GM19239 (cell line): ENCODE measurements around the gene FAHD1.
"Not testable (repeated sequence)": the region's sequence is repeated elsewhere in the genome, so short reads cannot be mapped to it uniquely, and the experiment has no call there.

Experiments
- DNase-seq: peaks from one replicate; pipeline ENCODE4 v3.0.0; 2011; ENCODE audit warnings: low spot score; ENCODE audit not compliant: insufficient read length
- FAIRE-seq: peaks from 2 replicates; lab custom pipeline; 2011; peaks lifted over from hg19 to GRCh38; lab: Jason Lieb, UNC

FAHD1 gene

GRCh38 chr16:1832838-1833454 lies 5.9 kb downstream of the FAHD1 start:
- DNase-seq (no peak), FAIRE-seq (no peak)

GRCh38 chr16:1834096-1834495 lies 7.1 kb downstream of the FAHD1 start:
- no peak for FAIRE-seq

GRCh38 chr16:1839554-1839953 lies 12.5 kb downstream of the FAHD1 start:
- FAIRE-seq (no peak), DNase-seq (no peak)

More at GRCh38 chr16:1834096-1834495, 7.1 kb downstream of the FAHD1 start:
- DNase-seq, result no peak

GRCh38 chr16:1845985-1846384 lies 19.0 kb downstream of the FAHD1 start:
- DNase-seq (no peak), FAIRE-seq (no peak)

GRCh38 chr16:1846416-1846815 lies 19.4 kb downstream of the FAHD1 start:
- DNase-seq (no peak), FAIRE-seq (no peak)

GRCh38 chr16:1850981-1851380 lies 24.0 kb downstream of the FAHD1 start:
- no peak for DNase-seq
- FAIRE-seq, result no peak

GRCh38 chr16:1851793-1852192 lies 24.8 kb downstream of the FAHD1 start:
- no peak for FAIRE-seq
- no peak for DNase-seq

GRCh38 chr16:1857433-1858097 lies 30.6 kb downstream of the FAHD1 start:
- DNase-seq (no peak), FAIRE-seq (no peak)

GRCh38 chr16:1858189-1858865 lies 31.3 kb downstream of the FAHD1 start:
- FAIRE-seq, result no peak

GRCh38 chr16:1859650-1860049 lies 32.6 kb downstream of the FAHD1 start:
- FAIRE-seq, result no peak
- DNase-seq, result no peak

More at GRCh38 chr16:1858189-1858865, 31.3 kb downstream of the FAHD1 start:
- DNase-seq, result no peak

- FAIRE-seq, result no peak
- no peak for DNase-seq
Measured at GRCh38 chr16:1861730-1862129, 34.7 kb downstream of the FAHD1 start.

- no peak for DNase-seq
- no peak for FAIRE-seq
Measured at GRCh38 chr16:1862394-1862793, 35.4 kb downstream of the FAHD1 start.

- FAIRE-seq, result no peak
- DNase-seq, result no peak
Measured at GRCh38 chr16:1863681-1864460, 36.9 kb downstream of the FAHD1 start.

GRCh38 chr16:1865902-1866690 lies 39.1 kb downstream of the FAHD1 start:
- FAIRE-seq, result no peak
- no peak for DNase-seq

GRCh38 chr16:1870365-1871082 lies 43.5 kb downstream of the FAHD1 start:
- FAIRE-seq (no peak), DNase-seq (no peak)

- DNase-seq, result no peak
Measured at GRCh38 chr16:1871974-1872635, 45.1 kb downstream of the FAHD1 start, which contains the start of gene MEIOB. MEIOB (minus strand) TSS chr16:1872164; CDS start chr16:1868175, 3,989 bp downstream.

GRCh38 chr16:1874854-1875253 lies 47.8 kb downstream of the FAHD1 start:
- DNase-seq (no peak), FAIRE-seq (no peak)

More at GRCh38 chr16:1871974-1872635, 45.1 kb downstream of the FAHD1 start, which contains the start of gene MEIOB:
- FAIRE-seq, result no peak

GRCh38 chr16:1876066-1876465 lies 49.1 kb downstream of the FAHD1 start:
- not testable (repeated sequence) for DNase-seq, FAIRE-seq
